GM23338 (cell line): ENCODE results near the gene FNIP2.
"Not testable (repeated sequence)": the region's sequence is repeated elsewhere in the genome, so short reads cannot be mapped to it uniquely, and the experiment has no call there.

Source experiments
- CTCF ChIP-seq, 2 experiments: fragments of 200-600 bp in 1 of 2; sonication (generic) in 1 of 2; conservative IDR thresholded peaks; 2 replicates each; pipeline versions ENCODE4 v1.5.1 to v1.6.1; 2016 to 2017; ENCODE audit warnings: antibody characterized with exemption in 2 of 2, low read depth in 2 of 2, mild to moderate bottlenecking in 2 of 2, moderate library complexity in 1 of 2
- EZH2 ChIP-seq: fragments of 200-600 bp; sonication (generic); IDR thresholded peaks from one replicate; pipeline ENCODE4 v1.8.0; 2017; ENCODE audit warnings: antibody characterized with exemption, mild to moderate bottlenecking, low read depth; ENCODE audit not compliant: unreplicated experiment
- EZH2phosphoT487 ChIP-seq: fragments of 200-600 bp; sonication (generic); IDR thresholded peaks from one replicate; pipeline ENCODE4 v1.8.1; 2018; ENCODE audit warnings: antibody characterized with exemption; ENCODE audit not compliant: unreplicated experiment

GRCh38 chr4:158956918-158957317 lies 188.1 kb downstream of the FNIP2 start:
- TF ChIP-seq EZH2phosphoT487; CTCF (conservative IDR thresholded peaks at IDR 0.05; ENCODE audit: low read depth in 2 of 2); EZH2: not testable (repeated sequence)
